Measurements from ENCODE around the gene LAMC1.
A peak's percentile ranks its signal among the peaks of the same experiment; 100 is the strongest.
"Not testable (repeated sequence)": the region's sequence is repeated elsewhere in the genome, so short reads cannot be mapped to it uniquely, and the experiment has no call there.

Gene LAMC1

GRCh38 chr1:183149273-183149672, 126.1 kb downstream of the LAMC1 start:
- DNase-seq (ENCODE audit: low spot score): no peak

GRCh38 chr1:183150032-183150431, 126.8 kb downstream of the LAMC1 start:
- DNase-seq (ENCODE audit: low spot score): not testable (repeated sequence)

DNA sequence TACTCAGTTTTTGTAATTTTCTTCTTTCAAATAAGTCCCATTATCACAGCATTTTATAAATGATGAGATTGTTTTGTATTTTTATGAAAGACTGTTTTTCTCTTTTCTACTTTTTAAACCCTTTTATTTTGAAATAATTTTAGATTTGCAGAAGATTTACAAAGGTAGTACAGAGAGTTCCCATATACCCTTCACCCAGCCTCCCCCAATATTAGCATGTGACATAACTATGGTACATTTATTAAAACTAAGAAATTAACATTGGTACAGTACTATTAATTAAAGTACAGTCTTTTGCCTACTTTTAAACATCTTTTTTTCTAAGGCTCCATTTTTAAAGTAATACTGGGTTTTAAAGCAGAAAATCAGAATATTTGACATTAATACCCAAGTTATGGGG, 127.2 kb downstream of the LAMC1 start:
- no peak for DNase-seq (ENCODE audit: low spot score)

GRCh38 chr1:183152180-183152579, 129.0 kb downstream of the LAMC1 start:
- no peak for DNase-seq (ENCODE audit: low spot score)

DNA sequence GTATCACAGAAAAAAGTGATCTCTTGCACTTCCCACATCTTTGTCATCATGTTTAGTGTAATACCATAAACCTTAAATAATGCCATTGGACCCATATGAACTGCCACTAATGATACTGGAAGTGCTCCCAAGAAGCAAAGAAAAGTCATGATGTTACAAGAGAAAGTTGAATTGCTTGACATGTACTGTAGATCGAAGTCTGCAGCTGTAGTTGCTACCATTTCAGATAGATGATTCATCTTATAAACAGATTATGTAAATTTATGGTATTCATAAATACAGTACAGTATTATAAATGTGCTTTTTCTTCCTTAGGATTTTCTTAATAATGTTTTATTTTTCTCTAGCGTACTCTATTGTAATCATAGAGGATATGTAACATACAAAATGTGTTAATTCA, 132.7 kb downstream of the LAMC1 start:
- no peak for DNase-seq (ENCODE audit: low spot score)

- no peak for DNase-seq (ENCODE audit: low spot score)
Measured at GRCh38 chr1:183159960-183160359, 136.7 kb downstream of the LAMC1 start.

- DNase-seq (ENCODE audit: low spot score): no peak
Measured at GRCh38 chr1:183161391-183161790, 138.2 kb downstream of the LAMC1 start.

DNA sequence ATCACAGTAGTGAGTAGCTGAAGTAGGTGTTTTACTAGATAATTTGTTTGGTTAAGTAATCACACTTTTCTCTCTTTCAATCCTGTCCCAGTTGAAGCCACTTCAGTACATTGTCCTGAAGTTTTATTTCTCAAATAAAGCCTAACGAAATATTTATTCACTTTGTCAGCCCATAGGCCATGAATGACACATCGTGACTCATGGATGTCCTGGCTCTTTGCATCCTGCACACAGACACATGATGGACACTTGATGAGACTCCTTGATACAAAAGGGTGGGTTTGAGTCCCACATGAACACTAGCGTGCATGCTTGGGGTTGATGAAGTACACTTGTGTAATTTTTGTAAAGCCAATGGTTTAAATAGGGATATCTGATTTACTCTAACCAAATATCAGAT, 140.1 kb downstream of the LAMC1 start:
- peak; percentile 70 for DNase-seq (ENCODE audit: low spot score)

DNA sequence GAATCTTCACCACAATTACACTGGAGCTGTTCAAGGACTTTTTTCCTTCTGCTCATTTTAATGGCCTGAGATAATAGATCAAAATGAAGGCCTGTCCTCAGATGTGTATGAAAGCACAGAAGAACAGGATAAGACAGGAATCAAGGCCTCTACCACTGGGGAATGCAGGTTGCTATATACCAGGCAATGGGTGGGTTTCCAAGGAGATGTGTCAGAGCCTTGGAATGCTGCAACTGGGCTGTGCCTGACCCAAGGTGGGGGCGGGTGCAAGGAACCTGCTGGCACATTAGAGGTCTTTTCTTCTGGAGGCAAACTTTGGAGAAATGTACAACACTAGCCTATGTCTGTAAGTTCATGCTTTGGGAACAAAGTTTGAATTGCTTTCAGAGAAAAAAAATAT, 141.1 kb downstream of the LAMC1 start:
- DNase-seq (ENCODE audit: low spot score): peak; percentile 42

- DNase-seq (ENCODE audit: low spot score): no peak
Measured at GRCh38 chr1:183164963-183165362, 141.7 kb downstream of the LAMC1 start.

- DNase-seq (ENCODE audit: low spot score): no peak
Measured at GRCh38 chr1:183165456-183165855, 142.2 kb downstream of the LAMC1 start.

DNA sequence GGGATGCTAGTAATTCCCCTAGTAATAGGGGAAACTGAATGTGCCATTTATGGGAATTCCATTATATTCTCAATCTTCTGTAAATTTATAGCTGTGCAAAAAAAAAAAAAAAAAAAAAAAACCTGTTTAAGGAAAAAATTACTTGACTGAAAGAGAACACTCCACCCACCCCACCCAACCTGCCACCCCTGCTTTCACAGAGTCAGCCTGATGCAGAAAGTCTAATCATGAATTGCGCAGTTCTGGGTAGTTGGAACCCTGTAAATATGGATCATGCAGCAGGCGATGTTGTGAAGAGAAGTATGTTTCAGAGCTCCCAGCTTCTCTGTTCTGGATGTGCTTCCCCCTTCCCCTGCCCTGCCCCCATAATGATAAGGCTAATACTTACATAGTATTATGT, 143.2 kb downstream of the LAMC1 start:
- DNase-seq (ENCODE audit: low spot score): no peak

DNA sequence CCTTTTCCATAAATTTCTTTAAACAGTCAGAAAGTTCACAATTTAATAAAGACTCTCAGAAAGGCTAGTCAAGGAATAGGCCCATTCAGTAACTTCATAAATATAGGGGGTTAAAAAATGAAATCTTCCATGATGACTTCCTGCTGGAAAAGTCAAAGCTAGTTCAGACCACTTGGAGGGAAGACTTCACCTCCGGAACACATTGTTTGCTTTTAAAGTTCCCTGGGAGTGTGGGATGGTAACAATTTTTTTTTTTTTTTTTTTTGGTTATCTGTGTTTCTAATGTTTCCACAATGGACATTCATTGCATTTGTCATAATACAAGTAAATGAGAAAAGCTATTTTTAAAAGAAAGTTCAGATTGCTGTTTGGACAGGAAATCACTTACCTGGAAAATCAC, 144.5 kb downstream of the LAMC1 start:
- no peak for DNase-seq (ENCODE audit: low spot score)

DNA sequence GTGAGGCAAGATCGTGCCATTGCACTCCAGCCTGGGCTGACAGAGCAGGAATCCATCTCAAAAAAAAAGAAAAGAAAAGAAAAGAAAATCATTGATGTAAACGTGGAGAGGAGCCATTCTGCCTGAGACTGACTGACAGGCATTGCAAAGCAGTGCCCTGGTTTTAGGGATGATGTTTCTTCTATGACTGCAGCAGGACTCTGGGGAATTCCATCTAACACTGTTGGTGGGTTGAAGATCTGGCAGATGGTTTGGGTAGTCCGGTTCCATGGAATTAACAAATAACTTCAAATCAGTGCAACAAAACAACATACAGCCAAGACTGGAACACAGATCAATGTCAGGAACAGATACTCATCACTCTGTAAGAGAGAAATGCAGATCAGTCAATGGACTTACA, 145.1 kb downstream of the LAMC1 start:
- DNase-seq (ENCODE audit: low spot score): no peak

DNA sequence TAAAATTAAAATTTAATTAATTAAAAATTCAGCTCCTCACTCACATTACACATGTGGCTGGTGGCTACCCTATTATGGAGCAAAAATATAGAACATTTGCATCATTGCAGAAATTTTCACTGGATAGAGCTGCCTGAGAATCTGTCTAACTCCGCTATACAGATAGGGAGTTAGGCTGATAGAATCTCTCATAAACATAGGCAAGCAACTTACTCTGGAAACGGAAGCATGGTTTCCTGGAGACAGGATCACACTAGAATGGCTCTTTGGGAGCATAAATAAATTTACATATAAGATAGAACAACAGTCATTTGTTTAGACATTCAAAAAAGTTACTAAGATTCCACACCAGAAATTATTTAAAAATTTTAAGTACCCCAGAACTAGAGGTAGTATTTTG, 150.6 kb downstream of the LAMC1 start:
- DNase-seq (ENCODE audit: low spot score): no peak

GRCh38 chr1:183175631-183176030, 152.4 kb downstream of the LAMC1 start:
- no peak for DNase-seq (ENCODE audit: low spot score)

DNA sequence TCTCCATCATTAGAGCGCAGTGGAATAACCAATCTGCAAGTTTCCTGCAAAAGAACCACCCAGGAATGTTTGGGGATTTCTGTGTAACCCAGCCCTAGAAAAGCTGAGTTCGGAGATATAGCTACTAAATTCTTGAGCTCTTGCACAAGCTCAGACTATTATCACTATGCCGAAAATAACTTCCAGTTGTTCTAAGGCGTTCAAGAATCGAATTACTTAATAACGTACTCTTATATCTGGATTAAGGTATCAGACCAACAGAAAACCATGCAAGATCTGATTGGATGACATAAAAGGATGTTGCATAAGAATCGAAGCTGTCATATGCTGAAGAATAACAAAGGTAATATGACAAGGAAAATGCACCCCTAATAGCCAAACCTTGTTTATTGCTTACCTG, 155.3 kb downstream of the LAMC1 start:
- no peak for DNase-seq (ENCODE audit: low spot score)

DNA sequence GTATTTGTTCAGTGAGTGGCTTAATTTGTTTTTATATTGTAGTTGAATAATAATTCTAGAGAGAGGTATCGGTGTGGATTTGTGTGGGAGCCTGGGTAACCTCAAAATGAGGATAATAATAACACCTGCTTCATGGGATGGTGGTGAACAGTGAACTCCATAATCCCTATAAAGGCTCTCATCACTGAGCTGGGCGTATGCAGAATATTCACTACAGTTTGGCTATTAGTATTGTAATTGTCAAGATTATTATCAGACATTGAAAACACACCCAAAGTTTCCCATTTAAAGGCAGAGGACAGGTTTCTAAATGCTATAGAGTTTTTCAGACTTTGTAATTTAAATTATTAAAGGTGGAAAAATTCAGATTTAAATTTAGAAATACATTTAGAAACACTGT, 155.8 kb downstream of the LAMC1 start:
- no peak for DNase-seq (ENCODE audit: low spot score)

DNA sequence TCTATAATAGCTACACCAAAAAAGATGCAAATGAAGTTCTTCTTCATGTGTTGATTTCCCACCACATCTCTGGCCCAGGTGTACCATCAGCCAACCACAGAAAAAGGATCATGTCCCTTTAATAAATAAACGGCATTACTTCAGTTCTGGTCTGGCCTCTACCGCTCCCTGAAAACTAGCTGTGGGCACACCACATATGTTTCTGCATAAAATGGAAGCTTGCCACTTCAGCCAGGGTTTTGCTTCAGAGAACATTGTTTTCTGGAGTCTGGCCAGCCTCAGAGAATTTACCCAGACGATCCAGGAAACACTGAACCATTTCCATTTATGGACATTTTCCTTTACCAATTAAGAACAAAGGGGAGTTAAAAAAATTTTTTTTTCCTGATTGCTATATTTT, 157.0 kb downstream of the LAMC1 start:
- peak; percentile 56 for DNase-seq (ENCODE audit: low spot score)

- DNase-seq (ENCODE audit: low spot score): peak; percentile 68
Measured at GRCh38 chr1:183180634-183181056, 157.4 kb downstream of the LAMC1 start.

GRCh38 chr1:183185941-183186490, 162.8 kb downstream of the LAMC1 start, which contains the start of gene LAMC2:
TSS of gene LAMC2 (plus strand) at chr1:183186264. CDS start at chr1:183186353, 89 bp downstream.
- no peak for DNase-seq (ENCODE audit: low spot score)

DNA sequence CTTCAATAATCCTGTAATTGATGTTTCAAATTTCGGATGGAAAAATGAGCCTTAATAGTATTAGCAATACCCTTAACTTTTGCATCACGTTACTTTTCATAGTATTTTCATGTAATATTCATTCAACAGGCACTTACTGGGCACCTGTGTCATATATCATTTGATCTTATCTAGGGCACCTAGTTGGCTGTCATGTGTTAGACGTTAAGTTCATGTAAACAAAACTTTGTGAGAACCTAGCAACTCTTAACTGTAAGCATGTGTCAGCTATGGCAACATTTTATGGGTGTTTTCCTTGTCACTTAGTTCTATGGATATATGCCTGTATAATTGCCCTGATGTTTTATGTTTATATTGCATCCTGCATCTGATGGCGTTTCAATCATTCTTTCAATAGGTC, 163.6 kb downstream of the LAMC1 start:
- DNase-seq (ENCODE audit: low spot score): no peak

GRCh38 chr1:183188240-183188639, 165.0 kb downstream of the LAMC1 start:
- no peak for DNase-seq (ENCODE audit: low spot score)

- DNase-seq (ENCODE audit: low spot score): peak; percentile 69
Measured at GRCh38 chr1:183191833-183192232, 168.6 kb downstream of the LAMC1 start.

Measured in hepatic stellate cell (primary cell).